ENCODE data around the gene ATP2B1.

Gene ATP2B1

DNA sequence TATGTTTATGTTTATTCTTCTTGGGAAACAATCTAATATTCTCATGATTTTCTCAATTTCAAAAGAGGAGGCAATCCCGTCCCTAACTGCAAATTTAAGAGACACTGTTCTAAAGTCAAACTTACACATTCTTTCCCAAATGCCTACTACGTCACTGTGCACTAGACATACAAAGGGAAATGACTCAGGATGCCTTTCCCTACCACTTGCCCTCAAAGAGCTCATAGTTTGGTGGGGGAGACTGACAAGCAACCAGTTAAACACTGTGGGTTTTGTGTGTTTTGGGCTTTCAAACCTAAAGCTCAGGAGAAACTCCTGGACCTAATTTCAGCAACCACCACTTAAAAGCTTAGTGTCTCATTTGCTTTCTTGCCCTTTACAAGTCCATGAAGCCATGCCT lies 58.4 kb downstream of the ATP2B1 start:
- DNase-seq = no peak

GRCh38 chr12:89649820-89650219 lies 58.8 kb downstream of the ATP2B1 start:
- DNase-seq = no peak

DNA sequence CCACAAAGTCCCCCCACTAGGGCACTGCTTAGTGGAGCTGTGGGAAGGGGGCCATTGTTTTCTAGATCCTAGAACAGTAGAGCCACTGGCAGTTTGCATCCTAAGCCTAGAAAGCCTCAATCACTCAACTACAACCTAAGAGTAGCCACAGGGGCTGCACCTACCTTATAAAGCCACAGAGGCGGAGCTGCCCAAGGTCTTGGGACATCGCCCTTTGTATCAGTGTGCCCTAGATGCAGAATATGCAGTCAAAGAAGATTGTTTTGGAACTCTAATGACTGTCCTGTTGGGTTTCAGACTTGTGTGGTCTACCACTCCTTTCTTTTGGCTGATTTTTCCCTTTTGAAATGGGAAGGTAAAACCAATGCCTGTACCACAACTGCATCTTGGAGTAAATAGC lies 59.5 kb downstream of the ATP2B1 start:
- DNase-seq = no peak

DNA sequence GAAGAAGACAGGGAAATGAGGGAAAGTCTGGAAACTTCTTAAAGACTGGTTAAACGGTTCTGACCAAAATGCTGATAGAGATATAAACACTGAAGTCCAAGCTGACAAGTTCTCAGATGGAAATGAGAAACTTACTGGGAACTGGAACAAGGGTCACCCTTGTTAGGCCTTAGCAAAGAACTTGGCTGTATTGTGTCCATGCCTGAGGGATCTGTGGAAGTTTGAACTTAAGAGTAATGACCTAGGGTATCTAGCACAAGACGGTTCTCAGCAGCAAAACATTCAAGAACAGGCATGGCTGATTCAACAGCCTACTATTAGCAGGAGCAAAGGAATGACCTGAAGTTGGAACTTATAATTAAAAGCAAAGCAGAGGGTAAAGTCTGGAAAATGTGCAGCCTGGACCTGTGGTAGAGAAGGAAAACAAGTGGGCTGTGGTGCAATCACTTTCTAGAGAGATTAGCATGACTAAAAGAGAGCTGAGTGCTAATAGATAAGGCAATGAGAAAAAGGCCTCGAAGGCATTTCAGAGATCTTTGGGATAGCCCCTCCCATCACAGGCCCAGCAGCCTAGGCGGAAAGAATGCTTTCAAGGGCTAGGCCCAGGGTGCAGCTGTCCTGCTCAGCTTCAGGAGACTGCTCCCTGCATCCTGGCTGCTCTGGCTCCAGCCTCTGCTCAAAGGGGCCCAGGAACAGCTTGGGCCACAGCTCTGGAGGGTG lies 60.3 kb downstream of the ATP2B1 start:
- no peak for DNase-seq

DNA sequence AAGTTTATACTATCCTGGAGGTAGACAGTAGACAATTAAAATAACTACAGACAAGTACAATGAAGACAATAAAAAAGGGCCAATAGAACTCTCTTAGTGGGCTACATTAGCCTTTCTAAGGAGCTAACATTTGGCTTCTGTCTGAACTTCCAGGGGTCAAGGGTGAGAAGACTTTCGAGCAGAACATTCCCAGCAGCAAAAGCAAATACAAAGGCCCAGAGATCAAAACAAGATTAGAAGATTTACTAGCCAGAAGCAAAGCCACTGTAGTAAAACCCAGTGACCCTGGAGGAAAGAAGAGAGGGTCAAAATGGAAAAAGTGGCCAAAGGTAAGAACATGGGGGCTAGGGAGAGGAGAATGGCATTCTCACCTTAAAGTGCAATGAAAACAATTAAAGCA lies 63.2 kb downstream of the ATP2B1 start:
- DNase-seq = no peak

- no peak for DNase-seq
Measured at GRCh38 chr12:89642959-89643358, 65.7 kb downstream of the ATP2B1 start.

DNA sequence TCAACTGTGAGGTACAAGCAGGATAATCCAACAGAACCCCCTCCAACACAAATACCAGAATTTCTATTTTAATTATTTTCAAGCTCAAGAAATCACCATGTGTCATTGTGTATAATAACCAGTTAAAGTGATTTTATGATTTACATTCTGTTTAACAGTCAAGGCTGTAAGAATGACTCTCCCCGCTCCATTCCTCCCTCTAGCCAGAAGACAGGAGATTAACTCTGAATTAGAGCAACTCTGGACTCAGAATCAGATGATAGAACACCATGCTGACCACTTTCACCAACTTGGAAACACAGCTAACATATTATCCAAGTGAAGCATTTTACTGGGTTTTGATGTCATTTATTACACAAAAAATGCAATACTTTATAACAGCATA lies 71.9 kb downstream of the ATP2B1 start:
- DNase-seq = no peak

GRCh38 chr12:89636052-89636775 lies 72.4 kb downstream of the ATP2B1 start:
- no peak for DNase-seq

- DNase-seq = no peak
Measured at GRCh38 chr12:89634508-89634907, 74.1 kb downstream of the ATP2B1 start.

DNA sequence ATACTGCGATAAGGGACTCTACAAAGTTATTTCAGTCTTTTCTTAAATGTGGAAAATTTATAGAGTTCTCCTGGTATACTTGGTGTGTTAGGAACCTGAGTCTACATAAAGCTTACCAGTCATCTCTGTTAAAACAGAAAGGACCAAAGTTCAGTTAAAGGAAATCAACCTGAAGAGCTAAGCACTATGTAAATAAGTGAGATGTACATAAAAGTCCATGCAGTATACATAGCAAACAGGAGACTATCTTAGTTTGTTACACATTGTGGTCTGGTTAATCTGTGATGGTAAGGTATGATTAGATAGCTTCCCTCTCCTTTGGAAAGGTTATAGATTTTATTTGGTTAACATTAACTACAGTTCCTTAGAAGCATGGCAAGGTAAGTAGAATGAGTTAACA lies 75.9 kb downstream of the ATP2B1 start:
- no peak for DNase-seq

DNA sequence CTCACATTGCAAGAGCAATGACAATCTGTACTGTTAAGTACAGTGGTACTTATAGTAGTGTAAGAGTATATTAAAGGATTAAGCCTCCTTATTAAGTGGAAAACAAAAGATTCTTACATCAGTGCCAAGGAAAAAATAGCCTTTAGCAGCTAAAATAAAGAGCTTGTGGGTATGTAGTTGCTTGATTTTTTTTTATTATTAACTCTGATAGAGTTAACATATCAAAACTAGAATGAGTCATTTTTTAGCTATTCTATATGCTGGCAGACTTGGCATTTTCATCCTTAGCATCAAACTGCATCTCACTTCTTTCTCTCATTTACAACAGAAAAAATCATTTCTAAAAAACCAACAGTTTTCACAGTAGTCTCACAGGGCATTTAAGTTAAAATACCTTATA lies 86.5 kb downstream of the ATP2B1 start:
- no peak for DNase-seq

DNA sequence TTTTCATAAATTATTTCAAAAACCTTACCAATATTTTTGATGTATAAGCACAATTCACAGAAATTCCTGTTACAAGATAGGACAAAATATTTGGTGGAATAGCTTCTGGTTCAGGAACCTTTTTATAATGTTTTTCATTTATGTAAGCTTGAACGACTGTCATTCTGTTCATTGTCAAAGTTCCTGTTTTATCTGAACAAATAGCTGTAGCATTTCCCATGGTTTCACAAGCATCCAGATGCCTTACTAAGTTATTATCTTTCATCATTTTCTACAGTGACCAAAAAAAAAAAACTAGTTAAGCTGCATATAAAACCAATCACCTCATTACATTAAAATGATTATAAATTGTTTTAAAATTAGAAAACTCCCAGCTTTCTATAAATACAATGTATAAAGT lies 87.1 kb downstream of the ATP2B1 start:
- no peak for DNase-seq

- DNase-seq = no peak
Measured at GRCh38 chr12:89619764-89620163, 88.9 kb downstream of the ATP2B1 start.

GRCh38 chr12:89618113-89618862 lies 90.3 kb downstream of the ATP2B1 start:
- DNase-seq = no peak

GRCh38 chr12:89610366-89610765 lies 98.3 kb downstream of the ATP2B1 start:
- no peak for DNase-seq

DNA sequence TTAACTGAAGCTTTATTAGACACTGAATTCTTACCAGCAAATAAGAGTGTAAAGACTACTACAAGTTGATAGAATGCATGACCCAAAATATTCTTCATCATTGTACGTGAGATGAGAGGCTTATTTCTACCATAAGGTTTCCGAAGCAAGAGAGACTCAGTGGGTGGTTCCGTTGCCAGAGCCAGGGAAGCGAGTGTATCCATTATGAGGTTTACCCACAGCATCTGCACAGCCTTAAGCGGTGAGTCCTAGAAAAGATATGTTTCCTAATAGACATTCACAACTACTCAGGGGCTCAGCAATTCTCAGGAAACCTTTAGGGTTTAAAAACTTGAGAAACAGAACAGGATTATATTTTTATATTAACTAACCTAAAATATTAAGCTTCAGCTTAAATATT lies 105.0 kb downstream of the ATP2B1 start:
- DNase-seq = no peak

- no peak for DNase-seq
Measured at GRCh38 chr12:89597770-89598169, 110.9 kb downstream of the ATP2B1 start.

GRCh38 chr12:89597210-89597609 lies 111.4 kb downstream of the ATP2B1 start:
- no peak for DNase-seq

DNA sequence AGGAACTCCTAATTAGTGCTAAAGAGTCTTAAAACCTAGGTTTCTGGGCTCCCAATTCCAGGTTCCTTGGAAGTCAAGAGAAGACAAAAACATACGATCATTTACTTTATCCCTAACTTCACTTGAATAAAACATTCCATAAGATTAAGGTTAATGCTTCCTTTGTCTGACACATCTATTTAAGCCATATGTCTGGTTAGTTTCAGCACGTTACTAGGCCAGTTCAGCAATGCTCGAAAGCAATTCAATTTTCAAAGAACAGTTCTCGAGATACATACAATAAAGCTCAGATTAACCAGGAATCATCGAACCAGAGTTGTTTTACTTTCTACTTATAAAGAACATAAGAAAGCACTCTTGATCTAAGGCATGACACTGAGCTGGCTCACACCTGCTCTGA lies 114.8 kb downstream of the ATP2B1 start:
- no peak for DNase-seq

GRCh38 chr12:89593233-89593632 lies 115.4 kb downstream of the ATP2B1 start:
- DNase-seq = no peak

- no peak for DNase-seq
Measured at GRCh38 chr12:89589753-89590152, 118.9 kb downstream of the ATP2B1 start.

GRCh38 chr12:89578499-89578898 lies 130.1 kb downstream of the ATP2B1 start:
- no peak for DNase-seq

GRCh38 chr12:89576572-89577220 lies 131.9 kb downstream of the ATP2B1 start:
- no peak for DNase-seq

DNA sequence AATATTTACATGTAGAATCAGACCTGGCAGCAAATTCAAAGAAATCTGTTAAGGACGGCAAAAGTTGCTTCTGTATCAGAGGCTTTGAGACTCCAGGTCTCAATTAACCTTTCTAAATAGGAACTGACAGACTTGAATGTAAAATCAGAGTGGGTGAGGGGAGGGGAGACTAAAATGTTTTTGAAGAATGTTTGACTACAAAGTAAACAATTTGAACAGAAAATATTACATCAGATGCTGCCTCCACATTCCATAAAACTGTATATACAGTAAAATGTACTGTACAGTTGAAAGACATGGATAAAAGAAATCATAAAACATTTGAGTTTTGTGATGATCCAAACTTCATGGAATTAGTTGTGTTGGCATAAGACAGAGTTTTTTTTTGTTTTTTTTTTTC lies 133.3 kb downstream of the ATP2B1 start:
- DNase-seq = no peak

Data from stimulated activated naive CD4-positive, alpha-beta T cell treated with Interleukin-2 at 50 U/mL for 16 hours (primary cell).